ENCODE results near the gene ARF1. TPM values are rescaled to one million over a fixed set of nuclear protein-coding genes. Genes with fewer than 3 reads are reported as not detected.

The ARF1 gene
- total RNA-seq, 2 experiments from 2014 or later: 342 to 350 TPM

DNA sequence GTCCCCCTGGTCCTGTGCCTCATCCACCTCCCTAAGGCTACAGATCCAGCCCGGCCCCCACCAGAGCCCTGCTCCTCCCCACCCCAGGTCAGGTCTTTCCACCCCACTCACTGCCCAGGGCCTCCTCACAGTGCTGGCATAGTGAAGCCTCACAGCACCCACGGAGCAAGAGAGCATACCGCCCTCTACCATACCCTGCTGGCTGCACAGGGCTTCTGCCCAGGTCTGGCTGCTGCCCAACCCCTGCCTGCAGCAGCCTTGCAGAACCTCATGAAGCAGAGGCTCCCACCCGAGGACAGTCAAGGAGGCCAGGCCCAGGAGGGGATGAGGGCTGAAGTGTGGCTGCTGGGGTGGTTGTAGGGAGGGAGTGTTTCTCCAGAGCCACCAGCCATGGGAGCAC lies 19.7 kb upstream of the ARF1 start:
- Mint-ChIP-seq H3K4me3 (no peak overlapping the region), H3K27me3 (peaks cover 45% of the 10 kb centered on the region), H3K9me3 (no peaks in the 10 kb centered on the region), H3K4me1 (peaks cover 10% of the 10 kb centered on the region), H3K27ac (no peak overlapping the region), H3K36me3 (no peaks in the 10 kb centered on the region)
- DNase-seq: no peak

DNA sequence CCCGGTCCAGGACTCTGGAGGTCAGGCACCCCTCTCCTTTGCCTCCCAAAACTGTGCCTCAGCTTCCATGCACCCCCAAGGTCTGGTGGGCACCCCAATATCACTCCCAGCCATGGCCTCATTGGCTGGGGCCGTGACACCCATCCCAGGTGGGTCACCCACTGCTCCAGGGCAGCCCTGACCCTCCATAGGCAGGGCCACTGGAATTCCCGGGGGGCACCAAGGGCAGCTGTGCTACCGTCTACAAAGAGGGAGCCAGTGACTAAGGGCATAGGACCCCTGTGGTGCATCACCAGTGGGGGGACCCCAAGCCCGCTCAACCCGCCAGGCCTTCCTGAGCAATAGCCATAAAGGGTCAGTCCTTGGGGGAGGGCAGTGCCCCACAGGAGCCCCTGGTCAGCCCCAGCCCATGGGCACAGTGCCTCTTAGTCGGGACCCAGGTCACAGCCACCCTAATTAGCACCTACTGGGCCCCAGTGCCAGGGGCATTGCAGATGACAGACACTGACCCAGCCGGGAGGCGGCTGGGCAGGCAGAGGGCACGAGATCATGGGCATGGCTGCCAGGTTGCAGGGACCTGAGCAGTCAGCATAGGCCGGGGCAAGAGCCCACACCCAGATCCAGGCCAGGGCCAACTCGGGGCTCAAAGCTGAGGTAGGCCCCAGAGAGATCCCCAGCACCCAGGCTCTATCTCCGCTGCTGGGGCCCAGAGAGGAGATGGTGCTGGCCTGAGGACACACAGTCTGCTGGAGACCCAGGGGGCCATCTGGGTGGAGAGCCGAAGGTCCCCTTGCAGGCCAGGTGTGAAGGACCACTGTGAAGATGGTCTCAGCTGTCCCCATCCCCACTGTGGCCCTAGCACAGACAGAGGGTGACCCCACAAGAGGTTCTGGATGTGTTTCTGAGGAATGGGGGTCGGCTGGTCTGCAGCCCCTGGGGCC lies 19.0 kb upstream of the ARF1 start:
- Mint-ChIP-seq H3K4me1 (peaks cover 8% of the 10 kb centered on the region), H3K27ac (no peak overlapping the region), H3K9me3 (no peaks in the 10 kb centered on the region), H3K4me3 (no peak overlapping the region), H3K36me3 (no peaks in the 10 kb centered on the region), H3K27me3 (peaks cover 38% of the 10 kb centered on the region)
- DNase-seq: no peak

DNA sequence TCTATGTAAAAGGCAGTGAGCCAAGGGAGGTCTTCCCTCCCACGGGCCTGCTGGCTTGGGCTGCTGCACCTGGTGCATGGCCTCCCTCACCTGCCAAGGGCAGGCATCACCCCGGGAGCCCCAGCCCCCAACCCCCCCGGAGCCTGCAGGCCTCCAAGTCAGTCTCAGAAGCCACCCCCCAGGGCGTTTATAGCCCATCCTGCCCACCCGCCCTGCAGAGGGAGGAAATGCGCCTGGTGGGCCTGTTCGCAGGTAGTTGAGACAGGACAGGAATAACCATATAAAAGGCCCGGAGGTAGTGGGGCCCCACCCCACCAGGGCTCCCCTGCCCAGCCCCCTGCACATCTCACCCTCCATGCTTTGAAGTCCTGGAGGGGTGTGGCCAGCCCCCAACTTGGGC lies 18.2 kb upstream of the ARF1 start:
- Mint-ChIP-seq H3K4me1 (peaks cover 8% of the 10 kb centered on the region), H3K27ac (no peak overlapping the region)

DNA sequence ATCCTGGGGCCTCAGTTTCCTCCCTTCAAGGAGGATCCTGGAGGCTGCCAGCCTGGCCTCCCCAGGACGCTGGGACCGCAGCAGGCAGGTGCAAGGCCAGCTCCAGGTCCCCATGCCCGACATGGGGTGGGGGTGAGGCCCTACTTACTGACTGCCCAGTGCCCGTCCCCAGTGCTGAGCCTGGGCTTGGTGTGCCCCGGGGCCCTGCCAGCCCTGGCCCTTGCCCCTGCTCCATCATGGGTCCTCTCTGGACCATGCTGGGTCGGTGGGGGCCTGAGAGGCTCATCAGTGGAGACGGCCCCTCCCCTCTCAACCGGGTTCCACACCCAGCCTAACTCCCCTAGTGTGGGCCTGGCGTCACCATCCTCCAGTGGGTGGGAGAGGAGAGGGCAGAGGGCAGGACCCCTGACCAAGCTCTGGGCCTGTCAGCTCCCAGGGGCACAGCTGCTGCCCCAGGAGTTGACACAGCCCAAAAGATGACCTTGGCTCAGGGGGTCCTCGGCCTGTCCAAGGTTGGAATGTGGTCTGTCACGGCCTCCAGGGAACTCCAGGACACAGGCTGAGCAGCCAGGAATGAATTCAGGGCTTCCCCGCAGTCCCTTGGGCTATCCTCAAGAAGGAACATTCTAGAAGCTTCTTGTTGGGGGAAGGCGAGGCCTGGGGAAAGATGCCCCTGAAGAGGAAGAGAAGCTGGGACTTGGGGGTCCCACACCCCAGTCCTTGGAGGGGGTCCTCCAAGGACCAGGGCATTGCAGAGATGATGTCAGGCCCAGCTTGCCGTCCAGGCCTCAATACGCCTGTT lies 17.6 kb upstream of the ARF1 start:
- no peak for DNase-seq
- H3K9me3 Mint-ChIP-seq: no peaks in the 10 kb centered on the region
- no peaks in the 10 kb centered on the region for H3K36me3 Mint-ChIP-seq
- H3K27me3 Mint-ChIP-seq: peaks cover 26% of the 10 kb centered on the region
- H3K27ac Mint-ChIP-seq: no peak overlapping the region
- no peak overlapping the region for H3K4me3 Mint-ChIP-seq
- H3K4me1 Mint-ChIP-seq: peaks cover 5% of the 10 kb centered on the region

More for the DNA sequence above, 18.2 kb upstream of the ARF1 start:
- no peak for DNase-seq
- H3K4me3 Mint-ChIP-seq: no peak overlapping the region
- H3K9me3 Mint-ChIP-seq: no peaks in the 10 kb centered on the region
- no peaks in the 10 kb centered on the region for H3K36me3 Mint-ChIP-seq
- peaks cover 31% of the 10 kb centered on the region for H3K27me3 Mint-ChIP-seq

DNA sequence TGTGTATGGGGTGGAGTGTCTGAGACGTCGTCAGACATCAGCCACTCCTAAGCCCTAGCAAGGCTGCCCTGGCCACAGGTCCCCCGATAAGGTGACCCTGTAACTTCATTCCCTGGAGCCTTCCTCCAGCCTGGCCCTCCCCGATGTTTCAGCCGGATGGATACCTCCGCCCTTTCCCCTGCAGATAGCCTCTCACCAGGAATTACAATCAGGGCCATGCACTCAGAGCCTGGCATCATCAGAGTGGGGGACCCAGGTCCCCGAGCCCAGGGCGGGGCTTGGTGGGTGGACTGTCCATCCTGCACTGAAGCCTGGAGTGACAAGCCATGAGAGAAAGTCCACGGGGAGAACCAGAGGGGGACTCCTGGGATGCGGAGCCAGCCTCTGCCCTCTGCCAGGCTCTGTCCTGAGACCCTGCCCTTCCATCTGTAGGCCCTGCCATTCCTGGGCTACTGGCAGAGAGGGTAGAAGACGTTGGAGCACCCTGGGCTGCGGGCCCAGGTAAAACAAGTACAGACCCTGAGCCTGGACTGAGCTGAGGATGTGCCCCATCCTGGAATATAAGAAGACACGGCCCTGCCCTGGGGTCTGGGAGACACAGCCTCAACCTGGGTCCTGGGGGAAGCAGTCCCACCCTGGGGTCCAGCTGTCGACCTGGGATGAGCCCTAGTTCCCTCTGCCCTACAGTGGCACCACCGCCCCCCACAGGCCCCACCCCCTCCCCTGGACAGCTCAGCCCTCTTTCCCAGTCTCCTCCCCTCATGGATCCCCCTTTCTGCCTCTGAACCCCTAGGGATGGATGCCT lies 16.8 kb upstream of the ARF1 start:
- DNase-seq: no peak
- H3K9me3 Mint-ChIP-seq: no peaks in the 10 kb centered on the region
- no peak overlapping the region for H3K27ac Mint-ChIP-seq
- no peak overlapping the region for H3K4me3 Mint-ChIP-seq
- no peaks in the 10 kb centered on the region for H3K36me3 Mint-ChIP-seq
- H3K4me1 Mint-ChIP-seq: peaks cover 3% of the 10 kb centered on the region
- peaks cover 19% of the 10 kb centered on the region for H3K27me3 Mint-ChIP-seq

DNA sequence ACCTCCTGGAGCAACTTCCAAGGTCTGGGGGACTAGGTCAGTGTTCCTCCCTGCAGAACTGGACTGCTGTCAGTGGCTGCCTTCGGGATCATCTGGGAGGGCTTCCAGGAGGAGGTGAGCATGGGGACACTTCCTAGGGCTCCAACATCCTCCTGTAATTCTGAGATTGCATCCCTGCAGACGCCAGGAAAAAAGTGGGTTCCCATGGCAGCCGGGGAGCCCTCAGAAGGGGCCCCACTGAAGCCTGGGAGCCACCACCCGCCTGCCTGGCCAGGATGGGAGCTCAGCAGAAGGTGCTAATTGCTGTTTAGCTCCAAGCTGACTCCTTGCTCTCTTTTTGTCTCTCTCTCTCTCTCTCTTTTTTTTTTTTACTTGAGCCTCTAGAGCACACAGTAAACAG lies 16.1 kb upstream of the ARF1 start:
- no peak overlapping the region for H3K27ac Mint-ChIP-seq
- no peaks in the 10 kb centered on the region for H3K9me3 Mint-ChIP-seq
- no peaks in the 10 kb centered on the region for H3K36me3 Mint-ChIP-seq
- DNase-seq: no peak
- peaks cover 12% of the 10 kb centered on the region for H3K27me3 Mint-ChIP-seq
- H3K4me3 Mint-ChIP-seq: no peak overlapping the region
- no peaks in the 10 kb centered on the region for H3K4me1 Mint-ChIP-seq

DNA sequence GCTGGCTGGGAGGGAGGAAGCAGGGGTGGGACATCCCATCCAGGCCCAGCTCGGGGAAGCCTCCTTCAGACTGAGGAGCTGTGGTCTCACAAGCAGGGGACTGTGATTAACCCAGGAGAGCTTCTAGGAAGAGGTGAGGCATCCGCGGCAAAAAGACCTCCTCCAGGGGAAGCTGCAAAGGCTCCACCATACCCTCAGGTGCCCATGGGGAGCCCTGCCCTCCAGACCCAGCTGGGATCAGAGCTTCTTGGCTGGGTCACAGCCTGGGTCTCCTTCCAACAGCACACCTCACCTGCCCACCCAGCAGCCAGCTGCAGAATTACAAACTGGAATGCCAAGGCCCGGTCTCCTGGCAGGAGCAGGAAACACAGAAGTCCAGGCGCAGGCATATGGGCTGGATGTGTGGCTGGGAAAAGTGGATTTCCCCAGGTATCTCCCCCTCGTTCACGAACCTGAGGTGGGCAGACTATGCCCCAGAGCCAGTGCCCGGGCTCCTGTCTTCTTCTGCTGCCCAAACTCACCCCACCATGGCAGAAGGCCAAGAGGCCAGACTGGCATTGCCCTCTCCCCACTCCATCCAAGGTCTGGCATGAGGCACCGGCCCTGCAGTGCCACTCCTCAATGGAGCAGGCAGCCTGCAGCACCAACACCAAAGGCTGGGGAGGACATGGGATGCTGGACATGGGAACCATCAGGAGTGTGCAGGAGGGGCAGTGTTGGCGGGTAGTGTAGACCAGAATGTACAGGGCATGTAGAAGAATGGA lies 15.4 kb upstream of the ARF1 start:
- Mint-ChIP-seq H3K9me3 (no peaks in the 10 kb centered on the region), H3K27ac (no peak overlapping the region), H3K27me3 (peaks cover 12% of the 10 kb centered on the region), H3K4me1 (no peaks in the 10 kb centered on the region), H3K36me3 (no peaks in the 10 kb centered on the region), H3K4me3 (no peak overlapping the region)
- no peak for DNase-seq

DNA sequence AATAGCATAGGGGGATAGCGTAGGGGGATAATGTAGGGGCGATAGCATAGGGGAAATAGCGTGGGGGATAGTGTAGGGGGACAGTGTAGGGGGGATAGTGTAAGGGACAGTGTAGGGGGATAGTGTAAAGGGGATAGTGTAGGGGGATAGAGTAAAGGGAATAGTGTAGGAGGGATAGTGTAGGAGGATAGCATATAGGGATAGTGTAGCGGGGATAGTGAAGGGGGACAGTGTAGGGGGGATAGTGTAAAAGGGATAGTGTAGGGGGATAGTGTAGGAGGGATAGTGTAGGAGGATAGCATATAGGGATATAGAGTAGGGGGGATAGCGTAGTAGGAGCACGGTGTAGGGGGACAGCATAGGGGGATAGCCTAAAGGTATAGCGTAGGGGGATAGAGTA lies 14.1 kb upstream of the ARF1 start:
- Mint-ChIP-seq H3K27me3 (peaks cover 8% of the 10 kb centered on the region), H3K4me1 (no peaks in the 10 kb centered on the region), H3K36me3 (no peaks in the 10 kb centered on the region), H3K9me3 (no peaks in the 10 kb centered on the region), H3K27ac (no peak overlapping the region), H3K4me3 (no peak overlapping the region)
- DNase-seq: no peak

DNA sequence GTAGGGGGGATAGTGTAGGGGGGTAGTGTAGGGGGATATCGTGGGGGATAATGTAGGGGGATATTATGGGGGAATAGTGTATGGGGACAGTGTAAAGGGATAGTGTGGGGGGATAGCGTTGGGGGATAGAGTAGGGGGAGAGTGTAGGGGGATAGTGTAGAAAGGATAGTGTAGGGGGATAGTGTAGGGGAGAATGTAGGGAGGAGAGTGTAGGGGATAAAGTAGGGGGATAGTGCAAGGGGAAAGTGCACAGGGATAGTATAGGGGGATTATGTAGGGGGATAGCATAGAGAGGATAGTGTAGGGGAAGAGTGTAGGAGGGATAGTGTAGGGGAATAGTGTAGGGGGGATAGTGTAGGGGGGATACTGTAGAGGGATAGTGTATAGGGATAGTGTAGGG lies 12.3 kb upstream of the ARF1 start:
- Mint-ChIP-seq H3K4me1 (peaks cover 2% of the 10 kb centered on the region), H3K36me3 (no peaks in the 10 kb centered on the region), H3K9me3 (no peaks in the 10 kb centered on the region), H3K27me3 (peaks cover 8% of the 10 kb centered on the region), H3K4me3 (no peak overlapping the region), H3K27ac (no peak overlapping the region)
- no peak for DNase-seq

DNA sequence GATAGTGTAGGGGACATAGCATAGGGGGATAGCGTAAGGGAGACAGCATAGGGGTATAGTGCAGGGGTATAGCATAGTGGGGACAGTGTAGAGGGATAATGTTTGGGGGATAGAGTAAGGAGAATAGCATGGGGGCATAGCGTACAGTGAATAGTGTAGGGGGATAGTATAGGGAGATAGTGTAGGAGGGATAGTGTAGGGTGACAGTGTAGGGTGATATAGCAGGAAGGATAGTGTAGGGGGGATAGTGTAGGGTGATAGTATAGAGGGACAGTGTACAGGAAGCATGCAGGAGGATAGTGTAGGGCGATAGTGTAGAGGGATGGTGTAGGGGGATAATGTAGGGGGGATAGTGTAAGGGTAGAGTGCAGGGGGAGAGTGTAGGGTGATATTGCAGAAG lies 11.7 kb upstream of the ARF1 start:
- no peak overlapping the region for H3K4me3 Mint-ChIP-seq
- no peak for DNase-seq
- no peak overlapping the region for H3K27ac Mint-ChIP-seq
- no peaks in the 10 kb centered on the region for H3K9me3 Mint-ChIP-seq
- H3K4me1 Mint-ChIP-seq: peaks cover 2% of the 10 kb centered on the region
- no peaks in the 10 kb centered on the region for H3K36me3 Mint-ChIP-seq
- peaks cover 8% of the 10 kb centered on the region for H3K27me3 Mint-ChIP-seq

DNA sequence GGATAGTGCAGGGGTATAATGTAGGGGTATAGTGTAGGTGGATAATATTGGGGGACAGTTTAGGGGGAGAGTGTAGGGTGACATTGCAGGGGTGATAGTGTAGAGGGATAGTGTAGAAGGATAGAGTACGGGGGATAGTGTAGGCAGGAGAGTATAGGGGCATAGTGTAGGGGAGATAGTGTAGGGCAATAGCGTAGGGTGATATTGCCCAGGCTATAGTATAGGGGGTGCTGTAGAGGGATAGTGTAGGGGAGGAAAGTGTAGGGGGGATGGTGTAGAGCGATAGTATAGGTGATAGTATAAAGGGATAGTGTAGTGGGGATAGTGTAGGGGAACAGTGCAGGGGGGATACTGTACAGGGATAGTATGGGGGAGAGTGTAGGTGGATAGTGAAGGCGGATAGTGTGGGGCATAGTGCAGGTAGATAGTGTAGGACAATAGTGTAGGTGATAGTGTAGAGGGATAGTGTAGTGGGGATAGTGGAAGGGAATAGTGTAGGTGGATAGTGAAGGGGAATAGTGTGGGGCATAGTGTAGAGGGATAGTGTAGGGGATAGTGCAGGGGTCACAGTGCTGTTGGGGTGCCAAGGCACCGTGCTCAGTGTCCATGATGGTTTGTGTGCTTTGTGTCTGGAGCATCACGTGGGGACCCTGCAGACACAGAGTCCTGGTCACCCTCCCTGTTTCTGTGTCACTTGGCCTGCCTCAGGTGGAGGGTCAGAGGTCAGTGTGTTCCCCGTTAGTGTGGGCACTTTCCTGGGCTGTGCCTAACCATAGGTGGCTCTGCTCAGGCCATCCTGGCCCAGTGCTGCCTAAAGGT lies 10.5 kb upstream of the ARF1 start:
- no peaks in the 10 kb centered on the region for H3K36me3 Mint-ChIP-seq
- DNase-seq: no peak
- no peak overlapping the region for H3K27ac Mint-ChIP-seq
- H3K27me3 Mint-ChIP-seq: no peaks in the 10 kb centered on the region
- no peaks in the 10 kb centered on the region for H3K9me3 Mint-ChIP-seq
- H3K4me1 Mint-ChIP-seq: peaks cover 2% of the 10 kb centered on the region
- H3K4me3 Mint-ChIP-seq: no peak overlapping the region

DNA sequence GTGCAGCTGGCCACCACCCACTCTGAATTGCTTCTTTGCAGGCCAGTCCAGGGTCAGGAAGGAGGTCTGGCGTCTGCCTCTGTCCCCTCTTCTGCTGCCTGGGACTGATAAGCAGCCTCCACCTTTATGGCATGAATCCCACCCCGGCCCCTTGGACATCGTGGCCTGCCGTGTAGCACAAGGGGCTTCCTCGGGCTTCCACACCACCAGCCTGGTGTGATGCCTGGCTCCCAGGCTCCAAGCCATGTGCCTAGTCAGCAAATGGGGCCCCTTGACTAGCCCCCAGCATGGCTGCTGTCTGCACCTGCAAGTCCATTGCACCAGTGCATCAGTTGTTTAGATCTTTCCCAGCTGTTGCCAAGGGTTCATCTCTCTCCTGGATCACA lies 9.9 kb upstream of the ARF1 start:
- Mint-ChIP-seq H3K4me3 (no peak overlapping the region), H3K9me3 (no peaks in the 10 kb centered on the region), H3K27me3 (no peaks in the 10 kb centered on the region), H3K36me3 (no peaks in the 10 kb centered on the region), H3K4me1 (peaks cover 3% of the 10 kb centered on the region), H3K27ac (no peak overlapping the region)
- DNase-seq: no peak

DNA sequence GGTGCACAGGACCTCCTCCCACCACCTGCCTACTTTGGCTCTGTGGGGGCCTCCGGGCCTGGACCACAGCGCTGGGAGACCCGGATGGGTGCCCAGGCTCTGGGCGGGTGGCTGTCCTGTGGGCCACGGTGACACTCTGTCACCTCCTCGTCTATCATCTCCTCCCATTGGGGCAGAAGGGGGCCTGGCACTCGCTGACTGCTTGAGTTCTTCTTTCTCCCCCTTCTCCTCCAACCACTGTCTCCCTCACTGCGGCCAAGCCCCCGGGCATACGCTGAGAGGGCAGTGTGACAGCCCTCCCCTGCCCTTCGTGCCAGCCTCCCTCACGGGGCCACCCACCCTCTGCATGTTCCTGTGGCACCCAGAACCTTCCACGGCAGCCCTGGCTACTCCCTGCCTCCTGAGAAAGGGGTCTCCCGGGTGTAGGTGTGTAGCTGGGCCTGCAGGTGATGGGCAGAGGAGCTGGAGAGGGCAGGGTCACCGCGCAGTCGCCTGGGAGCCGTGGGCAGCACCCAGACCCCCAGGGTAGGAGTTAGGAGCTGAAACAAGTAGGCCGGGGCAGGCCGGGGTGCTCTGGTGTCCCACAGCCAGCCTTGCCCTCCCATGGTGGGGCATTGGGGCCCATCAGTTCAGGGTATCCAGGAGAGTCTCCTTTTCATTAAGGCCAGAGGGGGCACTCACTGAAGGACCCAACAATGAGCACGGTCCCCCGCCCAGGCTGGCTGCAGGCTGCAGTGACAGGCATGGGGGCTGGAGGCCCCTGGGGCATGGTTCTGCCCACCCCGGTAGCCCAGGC lies 9.2 kb upstream of the ARF1 start:
- no peak overlapping the region for H3K4me3 Mint-ChIP-seq
- H3K4me1 Mint-ChIP-seq: peaks cover 5% of the 10 kb centered on the region
- H3K36me3 Mint-ChIP-seq: no peaks in the 10 kb centered on the region
- H3K9me3 Mint-ChIP-seq: no peaks in the 10 kb centered on the region
- no peak for DNase-seq
- no peak overlapping the region for H3K27ac Mint-ChIP-seq
- H3K27me3 Mint-ChIP-seq: no peaks in the 10 kb centered on the region
